ENCODE data around the gene PCYT2. TPM values are rescaled to one million over a fixed set of nuclear protein-coding genes. Genes with fewer than 3 reads are reported as not detected.
A peak's percentile ranks its signal among the peaks of the same experiment; 100 is the strongest.

The PCYT2 gene
- total RNA-seq, 6 experiments from 2014 or later: 63.5 to 103 (median 89.3) TPM

DNA sequence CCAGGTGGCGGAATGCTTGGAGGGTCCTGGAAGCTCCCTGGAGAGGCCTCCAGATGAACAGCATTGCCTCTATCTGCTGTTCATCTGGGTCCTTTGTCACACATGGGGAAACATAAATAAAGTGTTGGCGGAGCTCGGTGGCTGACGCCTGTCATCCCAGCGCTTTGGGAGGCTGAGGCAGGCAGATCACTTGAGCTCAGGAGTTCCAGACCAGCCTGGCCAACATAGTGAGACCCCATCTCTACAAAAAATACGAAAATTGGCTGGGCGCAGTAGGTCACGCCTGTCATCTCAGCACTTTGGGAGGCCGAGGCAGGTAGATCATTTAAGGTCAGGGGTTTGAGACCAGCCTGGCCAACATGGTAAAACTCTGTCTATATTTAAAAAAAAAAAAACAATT is 33.7 kb upstream of the PCYT2 start:
- Histone ChIP-seq H3K27ac (no peak overlapping the region), H3K27me3 (no peaks in the 10 kb centered on the region), H3K4me3 (no peak overlapping the region), H3K9me3 (no peaks in the 10 kb centered on the region), H3K36me3 (no peaks in the 10 kb centered on the region), H3K4me1 (no peaks in the 10 kb centered on the region)
- intact Hi-C loops (cut with DNase I): loop anchor here in 1 of 2 donors (10.0 kb wide), 1 partner anchor 250 kb away; no protein-coding TSS in a partner anchor
- TF ChIP-seq, protein P1, sequence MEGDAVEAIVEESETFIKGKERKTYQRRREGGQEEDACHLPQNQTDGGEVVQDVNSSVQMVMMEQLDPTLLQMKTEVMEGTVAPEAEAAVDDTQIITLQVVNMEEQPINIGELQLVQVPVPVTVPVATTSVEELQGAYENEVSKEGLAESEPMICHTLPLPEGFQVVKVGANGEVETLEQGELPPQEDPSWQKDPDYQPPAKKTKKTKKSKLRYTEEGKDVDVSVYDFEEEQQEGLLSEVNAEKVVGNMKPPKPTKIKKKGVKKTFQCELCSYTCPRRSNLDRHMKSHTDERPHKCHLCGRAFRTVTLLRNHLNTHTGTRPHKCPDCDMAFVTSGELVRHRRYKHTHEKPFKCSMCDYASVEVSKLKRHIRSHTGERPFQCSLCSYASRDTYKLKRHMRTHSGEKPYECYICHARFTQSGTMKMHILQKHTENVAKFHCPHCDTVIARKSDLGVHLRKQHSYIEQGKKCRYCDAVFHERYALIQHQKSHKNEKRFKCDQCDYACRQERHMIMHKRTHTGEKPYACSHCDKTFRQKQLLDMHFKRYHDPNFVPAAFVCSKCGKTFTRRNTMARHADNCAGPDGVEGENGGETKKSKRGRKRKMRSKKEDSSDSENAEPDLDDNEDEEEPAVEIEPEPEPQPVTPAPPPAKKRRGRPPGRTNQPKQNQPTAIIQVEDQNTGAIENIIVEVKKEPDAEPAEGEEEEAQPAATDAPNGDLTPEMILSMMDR (IDR thresholded peaks at IDR 0.05): no peak
- no peak for TF ChIP-seq POLR2A (IDR thresholded peaks at IDR 0.05)
- 83% methylated on average over 7 of the region's 9 CpGs for WGBS (ENCODE audit: insufficient coverage, low coverage, low lambda C conversion rate, missing lambda C conversion rate)
- ATAC-seq (no peak), DNase-seq (no peak)

GRCh38 chr17:81942167-81942553 is 31.0 kb upstream of the PCYT2 start:
- Histone ChIP-seq H3K9me3 (no peaks in the 10 kb centered on the region), H3K27me3 (no peaks in the 10 kb centered on the region), H3K27ac (no peak overlapping the region), H3K4me1 (peaks cover 0 to 4% (median 0%) of the 10 kb centered on the region in 4 donors), H3K36me3 (no peaks in the 10 kb centered on the region), H3K4me3 (no peak overlapping the region)
- no peak for ATAC-seq
- no peak for TF ChIP-seq POLR2A (IDR thresholded peaks at IDR 0.05)
- no peak for DNase-seq
- intact Hi-C loops (cut with DNase I): loop anchor here in 1 of 2 donors (10.0 kb wide), 1 partner anchor 253 kb away; no protein-coding TSS in a partner anchor
- WGBS (ENCODE audit: insufficient coverage, low coverage, low lambda C conversion rate, missing lambda C conversion rate): 71% methylated on average over 1 of the region's 12 CpGs

GRCh38 chr17:81941484-81942166 is 30.4 kb upstream of the PCYT2 start:
- H3K4me3 ChIP-seq: no peak overlapping the region
- 52% methylated on average over 14 of the region's 30 CpGs for WGBS (ENCODE audit: insufficient coverage, low coverage, low lambda C conversion rate, missing lambda C conversion rate)
- intact Hi-C loops (cut with DNase I): loop anchor here in 1 of 2 donors (10.0 kb wide), 1 partner anchor 253 kb away; no protein-coding TSS in a partner anchor
- H3K4me1 ChIP-seq: peaks cover 0 to 8% (median 2%) of the 10 kb centered on the region in 4 donors
- no peaks in the 10 kb centered on the region for H3K9me3 ChIP-seq
- ATAC-seq (no peak), DNase-seq (peak in 1 of 3 donors; percentile 54)
- no peak overlapping the region for H3K27ac ChIP-seq
- H3K36me3 ChIP-seq: no peaks in the 10 kb centered on the region
- no peaks in the 10 kb centered on the region for H3K27me3 ChIP-seq
- TF ChIP-seq, protein P1 (IDR thresholded peaks at IDR 0.05): no peak
- TF ChIP-seq POLR2A (IDR thresholded peaks at IDR 0.05): no peak

DNA sequence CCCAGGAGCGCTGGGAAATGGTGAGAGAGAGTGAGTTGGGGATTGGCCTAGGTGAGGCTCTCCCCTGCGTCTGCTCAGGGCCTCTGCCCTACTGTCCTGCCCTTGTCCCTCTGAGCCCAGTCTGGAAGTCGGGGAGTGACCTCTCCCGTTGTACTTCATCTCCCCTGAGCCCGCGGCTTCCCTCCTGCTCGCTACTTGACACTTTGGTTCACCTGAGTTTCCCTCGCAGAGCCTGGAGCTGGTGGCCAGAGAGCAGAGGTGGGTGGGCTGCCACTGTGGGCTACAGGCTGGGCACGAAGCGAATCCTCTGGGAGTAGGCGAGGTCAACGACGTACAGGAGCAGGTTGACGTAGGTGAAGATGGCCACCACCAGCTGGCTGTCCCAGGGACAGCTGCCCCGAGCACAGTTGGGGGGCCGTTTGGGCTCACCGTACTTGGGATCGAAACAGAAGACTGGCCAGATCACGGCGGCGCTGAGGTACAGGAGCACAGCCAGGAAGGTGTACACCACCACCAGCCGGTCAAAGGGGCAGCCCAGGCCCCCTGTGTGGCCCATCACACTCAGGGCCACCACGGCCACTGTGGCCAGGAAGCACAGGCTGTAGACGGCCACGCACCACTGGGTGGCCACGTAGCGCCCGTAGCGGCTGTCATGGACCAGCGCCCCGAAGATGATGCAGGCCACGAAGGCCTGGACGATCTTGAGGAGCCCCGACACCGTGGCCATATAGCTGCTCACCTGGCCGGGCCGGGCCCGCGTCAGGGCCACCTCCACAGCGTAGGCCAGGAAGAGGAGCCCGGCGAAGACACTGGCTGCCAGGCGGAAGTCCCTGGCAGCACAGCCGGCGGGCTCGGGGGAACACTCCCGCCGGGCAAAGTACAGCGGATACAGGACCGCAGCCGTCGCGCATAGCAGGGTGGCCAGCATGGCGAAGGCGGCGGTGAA is 29.6 kb upstream of the PCYT2 start:
- H3K4me1 ChIP-seq: peaks cover 0 to 11% (median 3%) of the 10 kb centered on the region in 4 donors
- H3K27ac ChIP-seq: no peak overlapping the region
- ATAC-seq (no peak), DNase-seq (peak in 1 of 3 donors; percentile 42)
- H3K36me3 ChIP-seq: no peaks in the 10 kb centered on the region
- WGBS (ENCODE audit: insufficient coverage, low coverage, low lambda C conversion rate, missing lambda C conversion rate): 87% methylated on average over 3 of the region's 56 CpGs
- H3K9me3 ChIP-seq: no peaks in the 10 kb centered on the region
- intact Hi-C loops (cut with DNase I): loop anchor here in 1 of 2 donors (10.0 kb wide), 1 partner anchor 254 kb away; no protein-coding TSS in a partner anchor
- no peak overlapping the region for H3K4me3 ChIP-seq
- no peaks in the 10 kb centered on the region for H3K27me3 ChIP-seq
- TF ChIP-seq, protein P1 (IDR thresholded peaks at IDR 0.05): no peak
- TF ChIP-seq POLR2A (IDR thresholded peaks at IDR 0.05): no peak

All from right lobe of liver (tissue), 6 donors.